Endometrial microvascular endothelial cells (primary cell): Measurements from ENCODE around the gene RALB. TPM values are rescaled to one million over a fixed set of nuclear protein-coding genes. Genes with fewer than 3 reads are reported as not detected.

Experiments
- total RNA-seq: library from RNA; depleted of rRNA; stranded (reverse); fragments of >200 nt; gene quantifications from one replicate; pipeline ENCODE4 v1.2.3, GENCODE V29; 2015; ENCODE audit errors: inconsistent ontology term

Gene RALB
- total RNA-seq, 1 donor from 2014 or later = 97.3 TPM

Other genes starting within 250 kb of the RALB start
- 4.5 TPM for gene EPB41L5, start 239.8 kb upstream of the RALB start, total RNA-seq
- 28.2 TPM for gene TMEM185B, start 29.5 kb upstream of the RALB start, total RNA-seq
- not detected for gene INHBB, start 93.3 kb downstream of the RALB start, total RNA-seq